ENCODE data around the gene MTF1. TPM values are rescaled to one million over a fixed set of nuclear protein-coding genes. Genes with fewer than 3 reads are reported as not detected.
A peak's percentile ranks its signal among the peaks of the same experiment; 100 is the strongest.

MTF1 gene
- total RNA-seq, 1 experiment from 2014 or later = 5.4 TPM

- DNase-seq (ENCODE audit: low read depth) = peak; percentile 14
Measured at GRCh38 chr1:37868466-37868865, 9.1 kb upstream of the MTF1 start.

- no peak for DNase-seq (ENCODE audit: low read depth)
Measured at GRCh38 chr1:37867784-37868183, 8.4 kb upstream of the MTF1 start.

- no peak for DNase-seq (ENCODE audit: low read depth)
Measured at GRCh38 chr1:37866491-37866890, 7.1 kb upstream of the MTF1 start.

GRCh38 chr1:37865348-37866120 lies 6.1 kb upstream of the MTF1 start:
- DNase-seq (ENCODE audit: low read depth) = peak; percentile 65

- no peak for DNase-seq (ENCODE audit: low read depth)
Measured at GRCh38 chr1:37862330-37862729, 2.9 kb upstream of the MTF1 start.

- peak; percentile 14 for DNase-seq (ENCODE audit: low read depth)
Measured at GRCh38 chr1:37861151-37861550, 1.8 kb upstream of the MTF1 start.

- DNase-seq (ENCODE audit: low read depth) = no peak
Measured at GRCh38 chr1:37860346-37860666, 914 bp upstream of the MTF1 start.

- no peak for DNase-seq (ENCODE audit: low read depth)
Measured at GRCh38 chr1:37858931-37859506, 373 bp downstream of the MTF1 start.

- no peak for DNase-seq (ENCODE audit: low read depth)
Measured at GRCh38 chr1:37854406-37854805, 5.0 kb downstream of the MTF1 start.

- DNase-seq (ENCODE audit: low read depth) = no peak
Measured at GRCh38 chr1:37853157-37853556, 6.2 kb downstream of the MTF1 start.

GRCh38 chr1:37851782-37852210 lies 7.6 kb downstream of the MTF1 start:
- DNase-seq (ENCODE audit: low read depth) = peak; percentile 6

- no peak for DNase-seq (ENCODE audit: low read depth)
Measured at GRCh38 chr1:37851262-37851661, 8.1 kb downstream of the MTF1 start.

GRCh38 chr1:37850352-37850955 lies 8.9 kb downstream of the MTF1 start:
- peak; percentile 8 for DNase-seq (ENCODE audit: low read depth)

GRCh38 chr1:37849480-37849879 lies 9.9 kb downstream of the MTF1 start:
- no peak for DNase-seq (ENCODE audit: low read depth)

GRCh38 chr1:37846647-37847339 lies 12.6 kb downstream of the MTF1 start:
- DNase-seq (ENCODE audit: low read depth) = no peak

GRCh38 chr1:37845786-37846185 lies 13.6 kb downstream of the MTF1 start:
- DNase-seq (ENCODE audit: low read depth) = no peak

GRCh38 chr1:37845049-37845646 lies 14.2 kb downstream of the MTF1 start:
- no peak for DNase-seq (ENCODE audit: low read depth)

- DNase-seq (ENCODE audit: low read depth) = no peak
Measured at GRCh38 chr1:37844536-37844935, 14.9 kb downstream of the MTF1 start.

- DNase-seq (ENCODE audit: low read depth) = no peak
Measured at GRCh38 chr1:37841652-37842051, 17.7 kb downstream of the MTF1 start.

- no peak for DNase-seq (ENCODE audit: low read depth)
Measured at GRCh38 chr1:37840711-37841110, 18.7 kb downstream of the MTF1 start.

GRCh38 chr1:37839676-37840075 lies 19.7 kb downstream of the MTF1 start:
- no peak for DNase-seq (ENCODE audit: low read depth)

- no peak for DNase-seq (ENCODE audit: low read depth)
Measured at GRCh38 chr1:37836788-37837187, 22.6 kb downstream of the MTF1 start.
